Suprapubic skin (tissue), 4 donors: ENCODE data around the gene SMTNL2. TPM values are rescaled to one million over a fixed set of nuclear protein-coding genes. Genes with fewer than 3 reads are reported as not detected.
A peak's percentile ranks its signal among the peaks of the same experiment; 100 is the strongest.

Experiments
- DNase-seq, 2 donors: peaks; one replicate each; pipeline ENCODE4 v3.0.0-alpha.2; 2019; ENCODE audit warnings: low spot score in 2 of 2
- H3K27ac ChIP-seq: fragments of 200-600 bp; sonication (generic); one replicate; pipeline ENCODE4 v1.5.1; 2019
- H3K27me3 ChIP-seq: fragments of 200-600 bp; sonication (generic); one replicate; pipeline ENCODE4 v1.5.1; 2019
- H3K36me3 ChIP-seq: fragments of 200-600 bp; sonication (generic); one replicate; pipeline ENCODE4 v1.5.1; 2019
- H3K4me1 ChIP-seq: fragments of 200-600 bp; sonication (generic); one replicate; pipeline ENCODE4 v1.5.1; 2019
- H3K4me3 ChIP-seq: fragments of 200-600 bp; sonication (generic); one replicate; pipeline ENCODE4 v1.5.1; 2019; ENCODE audit warnings: mild to moderate bottlenecking
- H3K9me3 ChIP-seq: fragments of 200-600 bp; sonication (generic); one replicate; pipeline ENCODE4 v1.5.1; 2019
- EP300 ChIP-seq: sonication (generic); formaldehyde crosslinking; IDR thresholded peaks from one replicate; pipeline ENCODE4 v1.6.1; 2017; ENCODE audit warnings: antibody characterized with exemption
- POLR2A ChIP-seq, 2 donors: fragments of 450-650 bp; IDR thresholded peaks; one replicate each; pipeline ENCODE4 v1.6.1; 2017; ENCODE audit warnings: antibody characterized with exemption in 2 of 2, mild to moderate bottlenecking in 2 of 2, moderate library complexity in 2 of 2
- POLR2AphosphoS5 ChIP-seq, 3 donors: sonication (generic); formaldehyde crosslinking; IDR thresholded peaks; one replicate each; pipeline ENCODE4 v1.6.1; 2017; ENCODE audit warnings: antibody characterized with exemption in 3 of 3
- WGBS: methylation state at CpG from one replicate; pipeline ENCODE4 v1.1.5; 2018; 5-methylcytosine and 5-hydroxymethylcytosine counted together
- total RNA-seq, 4 donors: library from RNA; depleted of rRNA; stranded (reverse); fragments of >200 nt; gene quantifications; one replicate each; pipeline ENCODE4 v1.1.0, GENCODE V29; 2016
- TF ChIP-seq, protein P1 (sequence below), 2 donors: fragments of 200-600 bp in 1 of 2; fragments of 450-650 bp in 1 of 2; sonication (generic) in 1 of 2; IDR thresholded peaks; one replicate each; pipeline ENCODE4 v1.5.1; 2016 to 2019; ENCODE audit warnings: antibody characterized with exemption in 2 of 2, mild to moderate bottlenecking in 1 of 2, moderate library complexity in 1 of 2

Gene SMTNL2
- total RNA-seq, 4 donors from 2014 or later = 0.64 to 1.3 (median 0.81) TPM; not detected in 1

- Histone ChIP-seq H3K27ac (no peak overlapping the region), H3K27me3 (peaks cover 49% of the 10 kb centered on the region), H3K4me3 (no peak overlapping the region), H3K4me1 (peaks cover 17% of the 10 kb centered on the region), H3K36me3 (no peaks in the 10 kb centered on the region), H3K9me3 (no peaks in the 10 kb centered on the region)
- no peak for DNase-seq
- WGBS = 73% methylated on average over 7 of the region's 7 CpGs
- TF ChIP-seq EP300 (no peak), POLR2AphosphoS5 (IDR thresholded peaks at IDR 0.05) (no peak), POLR2A (IDR thresholded peaks at IDR 0.05) (no peak)
These were observed 2.2 kb upstream of the SMTNL2 start for GRCh38 chr17:4582101-4582501.

- peaks cover 49% of the 10 kb centered on the region for H3K27me3 ChIP-seq
These were observed 1.6 kb upstream of the SMTNL2 start for GRCh38 chr17:4582691-4583090.

GRCh38 chr17:4583206-4583605 is 1.1 kb upstream of the SMTNL2 start:
- peaks cover 49% of the 10 kb centered on the region for H3K27me3 ChIP-seq
- no peak overlapping the region for H3K4me3 ChIP-seq
- no peaks in the 10 kb centered on the region for H3K36me3 ChIP-seq
- H3K4me1 ChIP-seq = peaks cover 17% of the 10 kb centered on the region
- no peak for TF ChIP-seq POLR2AphosphoS5 (IDR thresholded peaks at IDR 0.05)
- TF ChIP-seq, protein P1, sequence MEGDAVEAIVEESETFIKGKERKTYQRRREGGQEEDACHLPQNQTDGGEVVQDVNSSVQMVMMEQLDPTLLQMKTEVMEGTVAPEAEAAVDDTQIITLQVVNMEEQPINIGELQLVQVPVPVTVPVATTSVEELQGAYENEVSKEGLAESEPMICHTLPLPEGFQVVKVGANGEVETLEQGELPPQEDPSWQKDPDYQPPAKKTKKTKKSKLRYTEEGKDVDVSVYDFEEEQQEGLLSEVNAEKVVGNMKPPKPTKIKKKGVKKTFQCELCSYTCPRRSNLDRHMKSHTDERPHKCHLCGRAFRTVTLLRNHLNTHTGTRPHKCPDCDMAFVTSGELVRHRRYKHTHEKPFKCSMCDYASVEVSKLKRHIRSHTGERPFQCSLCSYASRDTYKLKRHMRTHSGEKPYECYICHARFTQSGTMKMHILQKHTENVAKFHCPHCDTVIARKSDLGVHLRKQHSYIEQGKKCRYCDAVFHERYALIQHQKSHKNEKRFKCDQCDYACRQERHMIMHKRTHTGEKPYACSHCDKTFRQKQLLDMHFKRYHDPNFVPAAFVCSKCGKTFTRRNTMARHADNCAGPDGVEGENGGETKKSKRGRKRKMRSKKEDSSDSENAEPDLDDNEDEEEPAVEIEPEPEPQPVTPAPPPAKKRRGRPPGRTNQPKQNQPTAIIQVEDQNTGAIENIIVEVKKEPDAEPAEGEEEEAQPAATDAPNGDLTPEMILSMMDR (IDR thresholded peaks at IDR 0.05) = no peak
- no peak for TF ChIP-seq POLR2A (IDR thresholded peaks at IDR 0.05)
- TF ChIP-seq EP300 = no peak
- WGBS = 84% methylated on average over 3 of the region's 3 CpGs
- H3K27ac ChIP-seq = no peak overlapping the region
- no peaks in the 10 kb centered on the region for H3K9me3 ChIP-seq
- no peak for DNase-seq

More at GRCh38 chr17:4582691-4583090, 1.6 kb upstream of the SMTNL2 start:
- Histone ChIP-seq H3K9me3 (no peaks in the 10 kb centered on the region), H3K27ac (no peak overlapping the region), H3K4me3 (no peak overlapping the region), H3K4me1 (peaks cover 17% of the 10 kb centered on the region), H3K36me3 (no peaks in the 10 kb centered on the region)
- DNase-seq = no peak
- TF ChIP-seq POLR2A (IDR thresholded peaks at IDR 0.05) (no peak), POLR2AphosphoS5 (IDR thresholded peaks at IDR 0.05) (no peak), EP300 (no peak)
- TF ChIP-seq, protein P1 (IDR thresholded peaks at IDR 0.05) = no peak
- 83% methylated on average over 7 of the region's 8 CpGs for WGBS

- no peak for DNase-seq
- Histone ChIP-seq H3K36me3 (no peaks in the 10 kb centered on the region), H3K9me3 (no peaks in the 10 kb centered on the region), H3K27me3 (peaks cover 49% of the 10 kb centered on the region), H3K27ac (no peak overlapping the region), H3K4me3 (peak overlapping the region; percentile 60), H3K4me1 (peaks cover 17% of the 10 kb centered on the region)
- no peak for TF ChIP-seq POLR2A (IDR thresholded peaks at IDR 0.05)
- no peak for TF ChIP-seq EP300
- TF ChIP-seq, protein P1 (IDR thresholded peaks at IDR 0.05) = peak in 1 of 2 donors; percentile 16
- TF ChIP-seq POLR2AphosphoS5 (IDR thresholded peaks at IDR 0.05) = no peak
- 26% methylated on average over 11 of the region's 12 CpGs for WGBS
These were observed 588 bp upstream of the SMTNL2 start for GRCh38 chr17:4583782-4584100.

- WGBS = 49% methylated on average over 18 of the region's 57 CpGs
- Histone ChIP-seq H3K27ac (no peak overlapping the region), H3K4me3 (peak overlapping the region; percentile 60), H3K27me3 (peaks cover 49% of the 10 kb centered on the region), H3K4me1 (peaks cover 17% of the 10 kb centered on the region), H3K36me3 (no peaks in the 10 kb centered on the region), H3K9me3 (no peaks in the 10 kb centered on the region)
- TF ChIP-seq, protein P1 (IDR thresholded peaks at IDR 0.05) = no peak
- TF ChIP-seq POLR2AphosphoS5 (IDR thresholded peaks at IDR 0.05) = no peak
- no peak for DNase-seq
These were observed 748 bp downstream of the SMTNL2 start for GRCh38 chr17:4584917-4585637.
